T-helper 1 cell treated with Interleukin-12 subunit alpha and Interleukin-12 subunit beta and Interleukin-4 antibody, amounts not matched to agents 30 μg/mL and 1 μg/mL, for 36 hours (primary cell): ENCODE results near the gene SLC25A20.
"Not testable (repeated sequence)": the region's sequence is repeated elsewhere in the genome, so short reads cannot be mapped to it uniquely, and the experiment has no call there.

Source experiments
- H3K27ac Mint-ChIP-seq: one replicate; pipeline ENCODE4 v1.8.0; 2021; ENCODE audit warnings: mild to moderate bottlenecking, mixed read lengths
- H3K27me3 Mint-ChIP-seq: one replicate; pipeline ENCODE4 v1.8.0; 2021; ENCODE audit warnings: low read depth, mixed read lengths
- H3K36me3 Mint-ChIP-seq: one replicate; pipeline ENCODE4 v1.8.0; 2021; ENCODE audit warnings: low read depth, mixed read lengths
- H3K4me1 Mint-ChIP-seq: one replicate; pipeline ENCODE4 v1.8.0; 2021; ENCODE audit warnings: low read depth, mixed read lengths
- H3K4me3 Mint-ChIP-seq: one replicate; pipeline ENCODE4 v1.8.0; 2021; ENCODE audit warnings: mild to moderate bottlenecking, moderate library complexity, mixed read lengths
- H3K9me3 Mint-ChIP-seq: one replicate; pipeline ENCODE4 v1.8.0; 2021; ENCODE audit warnings: mixed read lengths

The SLC25A20 gene

GRCh38 chr3:48919215-48920138, 20.8 kb upstream of the SLC25A20 start:
- Mint-ChIP-seq H3K36me3 (peaks cover 17% of the 10 kb centered on the region), H3K27me3 (no peaks in the 10 kb centered on the region), H3K27ac (peak overlapping the region; percentile 98), H3K9me3 (no peaks in the 10 kb centered on the region), H3K4me3 (peak overlapping the region; percentile 93), H3K4me1 (peaks cover 23% of the 10 kb centered on the region)

GRCh38 chr3:48918388-48919214, 19.9 kb upstream of the SLC25A20 start, which contains the start of gene ARIH2:
Gene ARIH2, plus strand, starts transcription at chr3:48918842. Its CDS starts 8,717 bp downstream, at chr3:48927559.
- Mint-ChIP-seq H3K27ac (peak within 1 kb of the TSS; percentile 98), H3K36me3 (peaks cover 14% of the 10 kb centered on the region), H3K4me1 (peaks cover 20% of the 10 kb centered on the region), H3K4me3 (peak within 1 kb of the TSS; percentile 93), H3K9me3 (no peaks in the 10 kb centered on the region), H3K27me3 (no peaks in the 10 kb centered on the region)

- H3K36me3 Mint-ChIP-seq, result peaks cover 9% of the 10 kb centered on the region
- no peak overlapping the region for H3K4me3 Mint-ChIP-seq
- no peaks in the 10 kb centered on the region for H3K9me3 Mint-ChIP-seq
- H3K4me1 Mint-ChIP-seq, result peaks cover 15% of the 10 kb centered on the region
- H3K27ac Mint-ChIP-seq, result peak overlapping the region; percentile 49
- H3K27me3 Mint-ChIP-seq, result no peaks in the 10 kb centered on the region
These were observed 16.6 kb upstream of the SLC25A20 start for GRCh38 chr3:48915296-48915695.

- H3K36me3 Mint-ChIP-seq, H3K4me3 Mint-ChIP-seq, H3K27me3 Mint-ChIP-seq, H3K4me1 Mint-ChIP-seq, H3K9me3 Mint-ChIP-seq, H3K27ac Mint-ChIP-seq: not testable (repeated sequence)
These were observed 8.3 kb upstream of the SLC25A20 start for GRCh38 chr3:48907026-48907425.

GRCh38 chr3:48899273-48899672, 591 bp upstream of the SLC25A20 start:
- Mint-ChIP-seq H3K27ac (peak overlapping the region; percentile 97), H3K4me3 (peak overlapping the region; percentile 92), H3K4me1 (peaks cover 30% of the 10 kb centered on the region), H3K9me3 (no peaks in the 10 kb centered on the region), H3K36me3 (no peaks in the 10 kb centered on the region), H3K27me3 (no peaks in the 10 kb centered on the region)

GRCh38 chr3:48897460-48898376, 964 bp downstream of the SLC25A20 start:
- H3K4me3 Mint-ChIP-seq, result peak overlapping the region; percentile 92
- H3K27ac Mint-ChIP-seq, result peak overlapping the region; percentile 97
- H3K27me3 Mint-ChIP-seq, result no peaks in the 10 kb centered on the region
- no peaks in the 10 kb centered on the region for H3K36me3 Mint-ChIP-seq
- no peaks in the 10 kb centered on the region for H3K9me3 Mint-ChIP-seq
- H3K4me1 Mint-ChIP-seq, result peaks cover 30% of the 10 kb centered on the region

- Mint-ChIP-seq H3K4me1 (peaks cover 30% of the 10 kb centered on the region), H3K27ac (peak overlapping the region; percentile 58), H3K27me3 (no peaks in the 10 kb centered on the region), H3K9me3 (no peaks in the 10 kb centered on the region), H3K4me3 (peak overlapping the region; percentile 44), H3K36me3 (no peaks in the 10 kb centered on the region)
These were observed 1.7 kb downstream of the SLC25A20 start for GRCh38 chr3:48896936-48897335.

- H3K27ac Mint-ChIP-seq, result no peak overlapping the region
- H3K27me3 Mint-ChIP-seq, result no peaks in the 10 kb centered on the region
- no peaks in the 10 kb centered on the region for H3K9me3 Mint-ChIP-seq
- H3K4me1 Mint-ChIP-seq, result peaks cover 29% of the 10 kb centered on the region
- no peak overlapping the region for H3K4me3 Mint-ChIP-seq
- H3K36me3 Mint-ChIP-seq, result peaks cover 3% of the 10 kb centered on the region
These were observed 4.2 kb downstream of the SLC25A20 start for GRCh38 chr3:48894516-48894915.

- H3K4me1 Mint-ChIP-seq, result peaks cover 7% of the 10 kb centered on the region
- H3K27ac Mint-ChIP-seq, result no peak overlapping the region
- H3K36me3 Mint-ChIP-seq, result peaks cover 3% of the 10 kb centered on the region
- H3K9me3 Mint-ChIP-seq, result no peaks in the 10 kb centered on the region
- no peak overlapping the region for H3K4me3 Mint-ChIP-seq
- no peaks in the 10 kb centered on the region for H3K27me3 Mint-ChIP-seq
These were observed 7.1 kb downstream of the SLC25A20 start for GRCh38 chr3:48891606-48892005.

- H3K36me3 Mint-ChIP-seq, result peaks cover 16% of the 10 kb centered on the region
- H3K4me1 Mint-ChIP-seq, result peaks cover 2% of the 10 kb centered on the region
- no peak overlapping the region for H3K4me3 Mint-ChIP-seq
- H3K9me3 Mint-ChIP-seq, result no peaks in the 10 kb centered on the region
- H3K27ac Mint-ChIP-seq, result no peak overlapping the region
- no peaks in the 10 kb centered on the region for H3K27me3 Mint-ChIP-seq
These were observed 12.9 kb downstream of the SLC25A20 start for GRCh38 chr3:48885753-48886152.

GRCh38 chr3:48881652-48882114, 17.0 kb downstream of the SLC25A20 start:
- no peak overlapping the region for H3K27ac Mint-ChIP-seq
- no peaks in the 10 kb centered on the region for H3K9me3 Mint-ChIP-seq
- H3K36me3 Mint-ChIP-seq, result peaks cover 15% of the 10 kb centered on the region
- H3K27me3 Mint-ChIP-seq, result no peaks in the 10 kb centered on the region
- H3K4me3 Mint-ChIP-seq, result no peak overlapping the region
- H3K4me1 Mint-ChIP-seq, result no peaks in the 10 kb centered on the region

- H3K9me3 Mint-ChIP-seq, result no peaks in the 10 kb centered on the region
- H3K4me1 Mint-ChIP-seq, result no peaks in the 10 kb centered on the region
- H3K27me3 Mint-ChIP-seq, result no peaks in the 10 kb centered on the region
- no peak overlapping the region for H3K27ac Mint-ChIP-seq
- H3K36me3 Mint-ChIP-seq, result peaks cover 15% of the 10 kb centered on the region
- no peak overlapping the region for H3K4me3 Mint-ChIP-seq
These were observed 17.7 kb downstream of the SLC25A20 start for GRCh38 chr3:48881006-48881405.

- peaks cover 10% of the 10 kb centered on the region for H3K36me3 Mint-ChIP-seq
- no peak overlapping the region for H3K4me3 Mint-ChIP-seq
- H3K27ac Mint-ChIP-seq, result no peak overlapping the region
- no peaks in the 10 kb centered on the region for H3K9me3 Mint-ChIP-seq
- H3K27me3 Mint-ChIP-seq, result no peaks in the 10 kb centered on the region
- H3K4me1 Mint-ChIP-seq, result no peaks in the 10 kb centered on the region
These were observed 18.7 kb downstream of the SLC25A20 start for GRCh38 chr3:48879994-48880377.
